ENCODE data around the gene COL15A1. TPM values are rescaled to one million over a fixed set of nuclear protein-coding genes. Genes with fewer than 3 reads are reported as not detected.

Gene COL15A1
- total and polyA plus RNA-seq, 2 of the 8 experiments (the other 6 are each of a cell fraction or from before 2014, with no cell fraction given): 0.12 to 0.15 TPM

- no peak overlapping the region for H2BK20ac ChIP-seq (ENCODE audit: low read length)
- peaks cover 5% of the 10 kb centered on the region; the same call in 1 of the 2 replicates for H3K23me2 ChIP-seq (ENCODE audit: low read depth, low read length)
- ChIA-PET POLR2A (ENCODE audit: partially characterized antibody) (no interaction called here), CTCF (ENCODE audit: partially characterized antibody) (no interaction called here)
- no peak overlapping the region for H3K56ac ChIP-seq (replicated peaks; ENCODE audit: insufficient read length, low read depth, low read length)
- no peak overlapping the region for H2BK120ac ChIP-seq (replicated peaks; ENCODE audit: low read depth, low read length)
- H3K9ac ChIP-seq (replicated peaks in 1 of 4; ENCODE audit: extremely low read depth in 1 of 4, low read depth in 3 of 4, low read length in 3 of 4): no peak overlapping the region
- FAIRE-seq (no peak), DNase-seq (ENCODE audit: low read depth in 1 of 2, low spot score in 2 of 2) (no peak)
- H3K79me1 ChIP-seq (ENCODE audit: low read depth, low read length): no peaks in the 10 kb centered on the region
- 84% methylated on average over 4 of the region's 4 CpGs; no CpG with 5 or more reads in 1 of the 2 experiments for WGBS, 2 experiments (ENCODE audit: extremely low coverage in 1 of 2, insufficient coverage in 1 of 2, insufficient read length in 1 of 2, insufficient replicate concordance in 2 of 2, low coverage in 1 of 2, low lambda C conversion rate in 2 of 2, missing lambda C conversion rate in 1 of 2)
- no peak overlapping the region for H3K4ac ChIP-seq (replicated peaks; ENCODE audit: insufficient read length, low read depth, low read length)
- no peak overlapping the region for H3K4me2 ChIP-seq (ENCODE audit: insufficient read depth in 1 of 2, low read depth in 2 of 2, low read length in 2 of 2)
- no peak overlapping the region for H3K23ac ChIP-seq (ENCODE audit: insufficient read length)
- H2BK12ac ChIP-seq (ENCODE audit: low read depth, low read length): no peak overlapping the region
- no peak overlapping the region for H3K18ac ChIP-seq (ENCODE audit: extremely low read depth, low read length)
- no peak overlapping the region for H4K8ac ChIP-seq (ENCODE audit: extremely low read depth, insufficient read depth, low read length)
- no peak overlapping the region for H3K4me3 ChIP-seq (ENCODE audit: extremely low read depth in 1 of 4, insufficient read depth in 2 of 4, low read depth in 3 of 4, low read length in 4 of 4)
- H4K91ac ChIP-seq (replicated peaks; ENCODE audit: insufficient read length, low read length): no peak overlapping the region
- H3K4me1 ChIP-seq (replicated peaks in 1 of 4; ENCODE audit: control insufficient read depth in 3 of 4, insufficient read depth in 4 of 4, low read length in 3 of 4): peaks cover 4 to 13% (median 10%) of the 10 kb centered on the region in 4 experiments
- no peak overlapping the region for H2BK15ac ChIP-seq (ENCODE audit: low read length)
- H4K20me1 ChIP-seq (replicated peaks in 1 of 2; ENCODE audit: control insufficient read depth in 1 of 2, insufficient read depth in 2 of 2, low read length in 2 of 2): peaks cover 0 to 1% of the 10 kb centered on the region in 2 experiments
- TF ChIP-seq POLR2A (IDR thresholded peaks at IDR 0.05; ENCODE audit: control extremely low read depth in 1 of 2, low read depth in 2 of 2, low read length in 2 of 2) (no peak), USF2 (IDR thresholded peaks at IDR 0.05; ENCODE audit: low read length) (no peak), HDAC6 (IDR thresholded peaks at IDR 0.05; ENCODE audit: low read depth, low read length) (no peak), CEBPB (IDR thresholded peaks at IDR 0.05; ENCODE audit: low read depth, low read length) (no peak), EZH2 (IDR thresholded peaks at IDR 0.05; ENCODE audit: low read depth, low read length, severe bottlenecking) (no peak), SIRT6 (IDR thresholded peaks at IDR 0.05; ENCODE audit: low read length) (no peak), FOSL1 (IDR thresholded peaks at IDR 0.05; ENCODE audit: insufficient read depth, low read depth, low read length) (no peak), NANOG (IDR thresholded peaks at IDR 0.05; ENCODE audit: insufficient read depth, low read depth, low read length, poor library complexity, severe bottlenecking) (no peak), RAD21 (IDR thresholded peaks at IDR 0.05 in 1 of 2, conservative IDR thresholded peaks at IDR 0.05 in 1 of 2; ENCODE audit: low read depth in 2 of 2, low read length in 2 of 2) (no peak)
- H4K5ac ChIP-seq (ENCODE audit: insufficient read length, low read depth, low read length): no peak overlapping the region
- no peaks in the 10 kb centered on the region for H3K36me3 ChIP-seq (ENCODE audit: control insufficient read depth in 2 of 4, insufficient read depth in 4 of 4, low read length in 3 of 4)
- no peak overlapping the region for H2AK5ac ChIP-seq (ENCODE audit: low read depth, low read length)
- H2AFZ ChIP-seq (ENCODE audit: low read length): no peak overlapping the region
- no peak overlapping the region; the same call in 1 of the 2 replicates for H3K27ac ChIP-seq (ENCODE audit: low read depth, low read length)
- no peaks in the 10 kb centered on the region for H3K79me2 ChIP-seq (ENCODE audit: control insufficient read depth in 1 of 2, insufficient read depth in 2 of 2, low read length in 2 of 2)
- no peaks in the 10 kb centered on the region; a peak in 1 of 7 replicates for H3K27me3 ChIP-seq (replicated peaks in 1 of 4; ENCODE audit: control insufficient read depth in 3 of 4, extremely low read depth in 1 of 4, insufficient read depth in 3 of 4, low read length in 3 of 4)
- H3K14ac ChIP-seq (ENCODE audit: insufficient read length): no peak overlapping the region
- no peaks in the 10 kb centered on the region for H3K9me3 ChIP-seq (ENCODE audit: insufficient read depth in 2 of 2, low read depth in 1 of 2, low read length in 1 of 2)
- H2BK5ac ChIP-seq (ENCODE audit: low read depth, low read length): no peak overlapping the region
Measured at GRCh38 chr9:98967680-98968079, 24.0 kb downstream of the COL15A1 start.

Data from H1 (cell line).